Forelimb muscle (tissue), 1 donor: Measurements from ENCODE around the gene TRAF7. TPM values are rescaled to one million over a fixed set of nuclear protein-coding genes. Genes with fewer than 3 reads are reported as not detected.
"Not testable (repeated sequence)": the region's sequence is repeated elsewhere in the genome, so short reads cannot be mapped to it uniquely, and the experiment has no call there.

Source experiments
- DNase-seq: peaks from one replicate; pipeline ENCODE4 v3.0.0-alpha.2; 2013; ENCODE audit warnings: low read depth
- polyA plus RNA-seq: library from polyadenylated mRNA; unstranded; fragments of 120-200 nt; gene quantifications from one replicate; pipeline ENCODE4 v1.2.1, GENCODE V29; 2013; ENCODE audit not compliant: insufficient read length

TRAF7 gene
- polyA plus RNA-seq, 1 donor: 43.7 TPM

DNA sequence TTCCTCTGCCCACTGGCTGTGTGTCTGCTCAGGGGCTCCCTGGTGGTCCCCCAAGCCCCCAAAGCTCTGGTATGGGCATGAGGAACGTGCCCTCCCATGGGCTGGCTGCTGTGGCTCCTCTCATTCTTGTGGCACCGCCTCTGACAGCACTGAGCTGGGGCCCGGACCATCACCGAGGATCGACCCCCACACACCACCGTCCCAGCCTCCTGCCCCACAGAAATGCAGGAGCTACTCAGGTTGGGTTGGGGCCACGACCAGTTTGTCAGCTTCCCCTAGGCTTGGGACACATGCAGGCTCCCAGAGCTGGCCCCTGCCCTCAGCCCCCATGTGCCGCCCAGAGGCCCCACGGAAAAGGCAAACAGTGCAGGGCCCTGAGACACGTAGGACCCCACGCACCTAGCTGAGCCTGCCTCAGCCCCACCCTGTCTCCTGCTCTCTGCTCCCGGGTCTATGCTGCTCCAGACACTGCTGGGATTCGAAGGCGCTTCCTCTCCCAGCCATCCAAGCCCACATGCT lies 44.1 kb downstream of the TRAF7 start:
- DNase-seq: no peak

DNA sequence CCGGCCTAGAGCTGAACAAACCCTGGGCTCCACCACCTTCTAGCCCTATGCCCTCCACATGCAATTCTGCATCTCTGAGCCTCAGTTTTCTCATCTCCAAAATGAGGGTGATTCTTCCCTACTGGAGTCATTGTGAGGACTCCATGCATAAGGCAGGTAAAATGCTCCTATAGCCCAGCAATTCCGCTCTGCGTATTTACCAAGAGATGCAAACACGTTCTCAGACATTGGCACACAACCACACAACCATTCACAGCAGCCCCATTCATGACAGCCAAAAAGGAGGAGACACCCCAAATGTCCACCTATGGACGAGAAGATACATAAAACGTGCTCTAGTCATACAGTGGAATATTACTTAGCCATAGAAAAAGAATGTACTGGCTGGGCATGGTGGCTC lies 44.7 kb downstream of the TRAF7 start:
- no peak for DNase-seq

- not testable (repeated sequence) for DNase-seq
Measured at GRCh38 chr16:2203119-2203688, 47.6 kb downstream of the TRAF7 start.

GRCh38 chr16:2204416-2205103 lies 49.0 kb downstream of the TRAF7 start:
- no peak for DNase-seq

DNA sequence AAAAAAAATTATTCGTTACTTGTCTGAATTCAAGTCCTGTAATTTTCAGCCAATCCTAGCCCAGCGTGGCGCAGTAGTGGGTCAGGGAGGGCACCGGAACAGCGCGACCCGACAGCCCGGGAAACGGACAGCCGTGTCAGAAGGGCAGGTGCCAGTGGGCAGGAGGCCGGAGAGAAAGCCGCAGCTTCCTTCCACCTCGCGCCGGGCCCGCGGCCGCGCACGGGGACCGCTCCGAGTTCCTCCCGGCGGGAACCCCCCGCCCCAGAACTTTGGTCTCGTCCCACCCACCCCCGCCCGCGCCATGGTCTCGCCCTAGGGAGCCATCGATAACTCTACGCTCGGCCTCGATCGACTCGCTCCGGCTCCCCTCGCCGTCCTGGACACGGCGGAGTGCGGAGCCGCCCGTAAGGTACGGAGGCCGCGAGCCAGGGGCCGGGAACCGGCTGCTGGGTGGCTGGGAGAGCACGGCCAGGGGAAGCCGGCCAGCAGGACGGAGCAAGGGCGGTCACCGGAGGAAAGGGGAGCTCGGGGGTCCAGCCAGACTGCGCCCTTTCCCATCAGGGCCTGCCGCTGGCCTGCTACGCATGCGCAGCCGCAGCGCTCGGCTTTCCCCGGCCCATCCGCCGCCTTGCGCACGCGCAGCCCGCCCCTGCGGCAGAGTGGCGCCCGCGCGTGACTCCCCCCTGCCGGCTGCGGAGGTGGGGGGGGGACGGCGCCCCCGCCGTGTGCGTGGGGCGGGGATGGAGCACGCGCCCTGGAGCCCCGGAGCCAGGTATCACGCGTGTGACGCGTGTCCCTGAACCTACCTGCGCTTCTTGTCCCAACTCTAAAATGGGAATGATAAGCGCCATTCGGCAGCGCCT lies 49.8 kb downstream of the TRAF7 start, which contains the start of gene MLST8:
Gene MLST8, plus strand, starts transcription at position 351 of the 863 bp plus-strand sequence. CDS start 632 bp downstream, outside the sequence.
- DNase-seq: peak; percentile 67

- DNase-seq: no peak
Measured at GRCh38 chr16:2205967-2206313, 50.4 kb downstream of the TRAF7 start.

- DNase-seq: no peak
Measured at GRCh38 chr16:2206420-2206779, 50.8 kb downstream of the TRAF7 start.

DNA sequence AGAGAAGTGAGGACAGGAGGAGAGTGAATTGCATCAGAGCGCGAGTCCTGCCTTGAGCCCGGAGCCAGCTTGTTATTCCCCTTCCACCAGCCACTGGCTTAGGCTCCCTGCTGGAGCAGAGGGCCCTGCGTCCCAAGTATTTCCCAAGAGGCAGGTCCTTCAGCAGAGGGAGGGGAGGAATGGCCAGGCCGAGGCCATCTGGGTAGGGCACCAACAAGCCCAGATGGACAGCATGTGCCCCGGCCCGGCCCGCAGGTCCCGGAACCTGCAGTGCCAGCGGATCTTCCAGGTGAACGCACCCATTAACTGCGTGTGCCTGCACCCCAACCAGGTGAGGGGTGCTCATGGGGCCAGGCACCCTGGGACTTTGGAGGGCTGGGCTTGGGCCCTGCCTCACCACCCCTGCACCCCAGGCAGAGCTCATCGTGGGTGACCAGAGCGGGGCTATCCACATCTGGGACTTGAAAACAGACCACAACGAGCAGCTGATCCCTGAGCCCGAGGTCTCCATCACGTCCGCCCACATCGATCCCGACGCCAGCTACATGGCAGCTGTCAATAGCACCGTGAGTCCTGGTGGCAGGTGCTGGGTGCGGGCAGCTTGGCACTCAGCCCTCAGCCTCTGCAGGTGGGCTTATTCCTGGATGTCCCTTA lies 51.3 kb downstream of the TRAF7 start:
- DNase-seq: no peak

- no peak for DNase-seq
Measured at GRCh38 chr16:2207872-2208271, 52.3 kb downstream of the TRAF7 start.

- no peak for DNase-seq
Measured at GRCh38 chr16:2208308-2208707, 52.7 kb downstream of the TRAF7 start.

DNA sequence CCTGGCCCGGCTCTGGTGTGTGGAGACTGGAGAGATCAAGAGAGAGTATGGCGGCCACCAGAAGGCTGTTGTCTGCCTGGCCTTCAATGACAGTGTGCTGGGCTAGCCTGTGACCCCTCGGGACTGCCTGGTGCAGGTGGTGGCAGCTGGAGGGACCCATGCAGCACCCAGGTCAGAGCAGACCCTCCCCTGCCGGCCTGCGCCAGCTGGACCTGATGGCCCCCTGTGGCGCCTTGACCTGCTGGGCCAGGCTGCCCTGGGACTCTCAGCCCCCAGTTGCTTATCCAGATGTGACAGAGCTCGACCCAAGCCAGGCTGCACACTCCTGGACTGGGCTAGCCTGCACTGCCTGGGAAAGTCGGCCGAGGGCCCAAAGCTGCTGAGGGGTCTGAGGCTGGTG lies 53.2 kb downstream of the TRAF7 start:
- no peak for DNase-seq

DNA sequence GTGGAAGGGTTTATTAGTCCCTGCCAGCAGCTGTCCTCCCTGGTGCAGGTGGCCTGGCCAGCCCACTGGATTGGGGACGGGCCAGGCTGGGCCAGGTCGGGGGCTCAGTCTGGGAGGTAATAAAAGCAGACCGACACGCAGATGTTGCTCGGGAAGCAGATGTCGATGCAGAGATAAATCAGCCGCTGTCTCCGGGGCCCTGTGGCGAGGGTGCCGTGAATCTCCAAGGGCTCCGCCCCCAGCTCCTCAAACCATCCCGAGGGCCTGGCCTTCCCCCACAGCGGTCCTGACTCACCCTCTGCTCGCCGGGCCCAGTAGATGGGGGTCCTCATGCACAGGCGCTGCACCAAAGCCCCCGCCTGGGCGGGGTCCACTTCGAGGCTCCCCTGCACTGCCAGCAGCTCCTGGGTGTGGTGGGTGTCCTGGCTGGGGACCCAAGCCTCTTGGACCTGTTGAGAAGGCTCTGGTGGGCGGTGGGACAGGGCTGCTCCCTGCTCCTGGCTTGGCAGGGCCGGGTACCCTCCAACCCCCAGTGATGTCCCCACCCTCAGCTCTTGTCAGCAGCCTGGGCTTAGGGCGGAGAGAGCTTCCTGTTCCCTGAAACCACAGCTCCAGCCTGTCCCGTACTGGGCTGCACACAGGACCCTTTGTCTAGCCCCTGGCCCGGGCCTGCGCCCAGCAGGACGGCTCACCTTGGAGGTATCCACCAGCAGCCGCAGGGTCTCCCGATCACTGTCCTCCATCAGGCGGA lies 53.9 kb downstream of the TRAF7 start:
- no peak for DNase-seq

GRCh38 chr16:2210009-2210332 lies 54.4 kb downstream of the TRAF7 start:
- DNase-seq: no peak

DNA sequence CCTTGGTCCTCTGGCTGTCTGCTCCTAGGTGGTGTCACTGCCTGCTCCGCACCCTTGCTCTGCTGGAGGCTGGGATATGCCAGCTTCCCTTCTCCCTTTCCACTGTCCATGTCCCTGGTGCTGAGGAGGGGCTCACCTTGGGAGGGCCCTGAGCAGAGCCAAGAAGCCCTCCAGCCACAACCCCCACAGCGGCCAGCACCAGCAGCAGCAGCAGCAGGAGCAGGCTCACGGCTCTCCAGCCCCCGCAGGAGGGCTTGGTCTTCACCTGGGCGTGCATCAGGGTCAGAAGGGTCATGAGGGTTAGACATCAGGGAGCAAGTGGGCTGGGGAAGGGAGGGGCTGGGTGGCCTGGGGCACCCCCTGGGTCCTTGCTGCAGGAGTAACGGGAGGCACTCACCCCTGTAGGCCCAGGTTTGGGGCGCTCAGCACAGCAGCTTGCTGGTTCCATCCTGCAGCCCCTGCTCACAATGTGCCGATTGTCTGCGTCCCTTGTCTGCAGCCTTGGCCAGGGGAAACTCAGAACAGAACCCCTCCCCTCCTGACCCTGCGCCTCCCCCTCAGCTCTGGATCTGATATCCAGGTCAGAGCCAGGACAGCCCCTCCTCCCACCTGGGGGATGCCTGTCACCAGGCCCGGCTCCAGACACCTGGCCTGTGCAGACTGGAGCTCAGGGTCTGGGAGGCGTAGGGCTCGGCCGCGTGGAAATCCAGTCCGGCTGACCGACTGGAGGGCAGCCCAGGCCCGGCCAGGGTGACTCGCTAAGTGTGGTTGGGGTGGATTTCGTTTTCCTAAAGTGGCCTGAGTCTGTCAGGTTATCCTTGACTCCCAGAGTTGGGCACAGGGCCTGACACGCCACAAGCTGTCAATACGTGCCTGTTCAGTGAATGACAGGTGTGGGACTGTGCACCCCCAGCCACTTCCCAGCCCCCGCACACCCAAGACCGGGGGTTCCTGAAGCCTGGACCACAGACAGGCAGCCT lies 55.1 kb downstream of the TRAF7 start, which contains the start of gene BRICD5:
Gene BRICD5, minus strand, starts transcription at position 478 of the 980 bp plus-strand sequence. Its CDS starts 30 bp downstream, at position 448.
- no peak for DNase-seq

DNA sequence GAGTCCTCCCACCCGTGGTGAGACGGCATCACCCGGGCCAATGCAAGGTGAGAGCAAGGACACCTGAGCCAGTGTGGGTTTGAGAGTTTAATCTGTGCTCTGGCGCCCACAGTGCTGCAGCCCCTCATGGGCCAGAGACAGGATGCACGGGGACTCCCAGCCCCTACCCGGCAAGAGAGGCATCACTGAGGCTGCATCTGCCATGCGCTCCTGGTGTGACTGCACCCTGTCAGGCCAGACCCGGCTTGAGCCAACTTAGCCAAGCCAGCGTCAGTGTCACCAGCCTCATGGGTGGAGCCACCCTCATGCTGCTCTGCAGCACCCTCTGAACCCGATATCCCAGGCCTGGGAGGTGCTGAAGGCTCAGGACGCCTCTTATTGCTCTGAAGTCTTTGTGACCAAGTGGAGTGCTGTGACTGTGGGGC lies 56.4 kb downstream of the TRAF7 start:
- DNase-seq: no peak

DNA sequence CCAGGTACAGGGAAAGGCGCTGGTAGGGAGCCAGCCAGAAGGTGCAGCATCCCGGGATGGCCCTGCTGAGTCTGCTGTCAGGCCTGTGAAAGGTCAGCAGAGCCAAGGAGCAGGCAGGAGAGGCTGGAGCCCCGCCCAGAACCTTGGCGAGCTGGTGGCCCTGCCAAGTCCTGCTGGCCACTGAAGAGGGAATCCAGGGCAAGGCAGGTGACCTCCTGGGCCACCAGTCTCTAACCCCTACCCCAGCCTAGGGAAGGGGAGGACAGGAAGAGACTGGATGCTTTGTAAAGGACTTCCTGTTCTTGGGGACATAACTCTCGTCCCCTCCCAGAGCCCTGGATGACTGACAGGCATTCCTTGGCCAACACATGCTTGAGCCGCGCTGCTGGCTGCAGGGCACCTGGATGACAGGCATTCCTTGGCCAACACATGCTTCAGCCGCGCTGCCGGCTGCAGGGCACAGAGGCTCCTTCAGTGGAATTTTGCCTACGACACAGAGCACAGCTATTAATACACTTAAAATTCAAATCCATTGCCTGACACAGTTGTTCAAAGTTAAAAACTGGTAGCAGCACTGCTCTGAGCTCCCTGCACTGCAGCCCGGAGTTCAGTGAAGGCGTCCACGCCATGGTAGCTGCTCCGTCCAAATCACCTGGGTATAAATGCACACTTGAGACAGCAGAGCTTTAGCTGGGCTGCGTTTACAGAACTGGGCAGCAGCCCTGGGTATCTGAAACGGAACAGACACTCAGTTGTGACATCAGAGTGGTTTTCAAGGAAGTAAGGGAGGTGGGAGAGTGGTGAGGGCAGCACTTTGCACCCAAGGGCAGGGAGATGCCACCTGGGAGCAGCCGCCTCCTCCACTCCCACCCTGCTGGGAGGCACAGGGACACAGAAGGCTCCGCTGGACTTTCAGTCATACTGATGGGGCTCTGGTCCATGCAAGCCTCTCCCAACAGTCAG lies 57.1 kb downstream of the TRAF7 start:
- DNase-seq: no peak

GRCh38 chr16:2213817-2214718 lies 58.5 kb downstream of the TRAF7 start:
- DNase-seq: no peak

- no peak for DNase-seq
Measured at GRCh38 chr16:2214719-2214968, 59.1 kb downstream of the TRAF7 start, which contains the start of gene PGP. PGP (minus strand) TSS chr16:2214840; CDS start chr16:2214777, 63 bp downstream.
